Ovary (tissue), 3 donors: ENCODE data around the gene CLEC18A.

Source experiments
- POLR2A ChIP-seq: fragments of 450-650 bp; IDR thresholded peaks from one replicate; pipeline ENCODE4 v1.6.1; 2017; ENCODE audit warnings: antibody characterized with exemption, mild to moderate bottlenecking, moderate library complexity
- TF ChIP-seq, protein P1 (sequence below), 3 donors: fragments of 450-650 bp in 2 of 3; fragments of 200-600 bp in 1 of 3; IDR thresholded peaks; one replicate each; pipeline versions ENCODE4 v1.5.1 to v1.8.0; 2016 to 2022; ENCODE audit warnings: antibody characterized with exemption in 3 of 3, mild to moderate bottlenecking in 1 of 3
- donor health status: DM: no; HTN: no; CAD: no.

DNA sequence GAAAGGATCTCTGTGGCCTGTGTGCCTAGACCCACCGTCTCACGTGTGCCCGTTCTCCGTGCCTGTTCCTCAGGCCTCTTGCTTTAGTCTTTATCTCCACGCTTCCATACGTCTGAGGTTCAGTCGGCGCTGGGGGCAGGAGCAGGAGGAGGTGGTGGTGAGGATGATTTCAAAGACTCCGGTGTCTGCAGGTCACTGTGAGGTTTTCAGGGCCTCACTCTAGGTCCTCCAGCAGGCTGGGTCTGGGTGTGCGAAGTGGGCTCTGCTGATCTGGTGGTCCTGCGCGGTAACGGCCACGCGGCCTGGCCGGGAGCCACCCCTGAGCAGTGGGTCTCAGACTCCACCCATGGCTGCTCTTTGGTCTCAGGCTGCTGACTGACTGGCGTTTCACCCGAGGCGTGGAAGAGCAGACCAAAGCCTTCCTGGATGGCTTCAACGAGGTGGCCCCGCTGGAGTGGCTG lies 14.4 kb upstream of the CLEC18A start:
- TF ChIP-seq, protein P1, sequence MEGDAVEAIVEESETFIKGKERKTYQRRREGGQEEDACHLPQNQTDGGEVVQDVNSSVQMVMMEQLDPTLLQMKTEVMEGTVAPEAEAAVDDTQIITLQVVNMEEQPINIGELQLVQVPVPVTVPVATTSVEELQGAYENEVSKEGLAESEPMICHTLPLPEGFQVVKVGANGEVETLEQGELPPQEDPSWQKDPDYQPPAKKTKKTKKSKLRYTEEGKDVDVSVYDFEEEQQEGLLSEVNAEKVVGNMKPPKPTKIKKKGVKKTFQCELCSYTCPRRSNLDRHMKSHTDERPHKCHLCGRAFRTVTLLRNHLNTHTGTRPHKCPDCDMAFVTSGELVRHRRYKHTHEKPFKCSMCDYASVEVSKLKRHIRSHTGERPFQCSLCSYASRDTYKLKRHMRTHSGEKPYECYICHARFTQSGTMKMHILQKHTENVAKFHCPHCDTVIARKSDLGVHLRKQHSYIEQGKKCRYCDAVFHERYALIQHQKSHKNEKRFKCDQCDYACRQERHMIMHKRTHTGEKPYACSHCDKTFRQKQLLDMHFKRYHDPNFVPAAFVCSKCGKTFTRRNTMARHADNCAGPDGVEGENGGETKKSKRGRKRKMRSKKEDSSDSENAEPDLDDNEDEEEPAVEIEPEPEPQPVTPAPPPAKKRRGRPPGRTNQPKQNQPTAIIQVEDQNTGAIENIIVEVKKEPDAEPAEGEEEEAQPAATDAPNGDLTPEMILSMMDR (IDR thresholded peaks at IDR 0.05), result no peak
- TF ChIP-seq POLR2A, result no peak
